Activated CD4-positive, alpha-beta T cell treated with anti-CD3 and anti-CD28 coated beads, Interleukin-2, amount 50 U/mL, for 24 hours (primary cell): ENCODE data around the gene PLEKHM1.
"Not testable (repeated sequence)": the region's sequence is repeated elsewhere in the genome, so short reads cannot be mapped to it uniquely, and the experiment has no call there.

Experiments used
- DNase-seq, 2 donors: peaks; one replicate each; pipeline ENCODE4 v3.0.0-alpha.2; 2020; ENCODE audit warnings: low read depth in 1 of 2, low spot score in 1 of 2

The PLEKHM1 gene

GRCh38 chr17:45490615-45491433 lies at the start of gene PLEKHM1:
TSS of gene PLEKHM1 (minus strand) at chr17:45490721. CDS start at chr17:45482484, 8,237 bp downstream.
- DNase-seq: peak; percentile 56 to 73

GRCh38 chr17:45538168-45538567 lies 47.6 kb upstream of the PLEKHM1 start:
- DNase-seq: not testable (repeated sequence)

GRCh38 chr17:45506072-45506471 lies 15.6 kb upstream of the PLEKHM1 start:
- not testable (repeated sequence) for DNase-seq

GRCh38 chr17:45505183-45505582 lies 14.7 kb upstream of the PLEKHM1 start:
- not testable (repeated sequence) for DNase-seq

GRCh38 chr17:45501092-45501707 lies 10.7 kb upstream of the PLEKHM1 start:
- not testable (repeated sequence) for DNase-seq

GRCh38 chr17:45500478-45500877 lies 10.0 kb upstream of the PLEKHM1 start:
- DNase-seq: not testable (repeated sequence)

- not testable (repeated sequence) for DNase-seq
Measured at GRCh38 chr17:45499208-45499607, 8.7 kb upstream of the PLEKHM1 start.

- not testable (repeated sequence) for DNase-seq
Measured at GRCh38 chr17:45498377-45498776, 7.9 kb upstream of the PLEKHM1 start.

- not testable (repeated sequence) for DNase-seq
Measured at GRCh38 chr17:45497449-45497848, 6.9 kb upstream of the PLEKHM1 start.

- not testable (repeated sequence) for DNase-seq
Measured at GRCh38 chr17:45496507-45496906, 6.0 kb upstream of the PLEKHM1 start.

- not testable (repeated sequence) for DNase-seq
Measured at GRCh38 chr17:45494556-45494955, 4.0 kb upstream of the PLEKHM1 start.

- DNase-seq: not testable (repeated sequence)
Measured at GRCh38 chr17:45492156-45492555, 1.6 kb upstream of the PLEKHM1 start.

- not testable (repeated sequence) for DNase-seq
Measured at GRCh38 chr17:45490198-45490597, 323 bp downstream of the PLEKHM1 start.

GRCh38 chr17:45487704-45488103 lies 2.8 kb downstream of the PLEKHM1 start:
- DNase-seq: not testable (repeated sequence)

- not testable (repeated sequence) for DNase-seq
Measured at GRCh38 chr17:45483591-45484216, 6.8 kb downstream of the PLEKHM1 start.

- not testable (repeated sequence) for DNase-seq
Measured at GRCh38 chr17:45483177-45483576, 7.3 kb downstream of the PLEKHM1 start.

- DNase-seq: not testable (repeated sequence)
Measured at GRCh38 chr17:45482317-45482716, 8.2 kb downstream of the PLEKHM1 start.

- DNase-seq: not testable (repeated sequence)
Measured at GRCh38 chr17:45475436-45475835, 15.1 kb downstream of the PLEKHM1 start.

GRCh38 chr17:45472249-45472648 lies 18.3 kb downstream of the PLEKHM1 start:
- not testable (repeated sequence) for DNase-seq

GRCh38 chr17:45469204-45469563 lies 21.3 kb downstream of the PLEKHM1 start:
- not testable (repeated sequence) for DNase-seq

GRCh38 chr17:45468293-45469203 lies 22.0 kb downstream of the PLEKHM1 start:
- DNase-seq: not testable (repeated sequence)
